Activated CD8-positive, alpha-beta T cell treated with anti-CD3 and anti-CD28 coated beads for 36 hours (primary cell): Measurements from ENCODE around the gene CRYGN. TPM values are rescaled to one million over a fixed set of nuclear protein-coding genes. Genes with fewer than 3 reads are reported as not detected.

ENCODE experiments used
- ATAC-seq: fragments of 200-7000 bp; cut with Tn5 transposase; one replicate; pipeline ENCODE4 v1.10.0; 2021; ENCODE audit warnings: mild to moderate bottlenecking, moderate library complexity
- CTCF ChIA-PET: fragments of 350-600 bp; sonication (Branson Sonifier 250); formaldehyde crosslinking; loops from one replicate; lab custom pipeline; 2021; ENCODE audit warnings: antibody characterized with exemption; lab: Charles Lee
- POLR2A ChIA-PET: fragments of 350-600 bp; sonication (Branson Sonifier 250); formaldehyde crosslinking; loops from one replicate; lab custom pipeline; 2021; ENCODE audit warnings: antibody characterized with exemption; lab: Charles Lee
- DNase-seq: peaks from one replicate; pipeline ENCODE4 v3.0.0-alpha.2; 2020
- H3K27ac Mint-ChIP-seq: one replicate; pipeline ENCODE4 v1.8.0; 2021; ENCODE audit warnings: mild to moderate bottlenecking, mixed read lengths
- H3K27me3 Mint-ChIP-seq: one replicate; pipeline ENCODE4 v1.8.0; 2021; ENCODE audit warnings: mixed read lengths
- H3K36me3 Mint-ChIP-seq: one replicate; pipeline ENCODE4 v1.8.0; 2021; ENCODE audit warnings: low read depth, mixed read lengths
- H3K4me1 Mint-ChIP-seq: one replicate; pipeline ENCODE4 v1.8.0; 2021; ENCODE audit warnings: low read depth, mixed read lengths
- H3K4me3 Mint-ChIP-seq: one replicate; pipeline ENCODE4 v1.8.0; 2021; ENCODE audit warnings: mild to moderate bottlenecking, moderate library complexity, mixed read lengths
- H3K9me3 Mint-ChIP-seq: one replicate; pipeline ENCODE4 v1.8.0; 2021; ENCODE audit warnings: mixed read lengths
- CTCF ChIP-seq: fragments of 200-600 bp; IDR thresholded peaks from one replicate; pipeline ENCODE4 v1.8.0; 2022; ENCODE audit warnings: antibody characterized with exemption, mild to moderate bottlenecking
- intact Hi-C: fragments of 100-400 bp; cut with micrococcal nuclease; formaldehyde crosslinking; loops from one replicate; pipeline ENCODE4 v1.10.0; 2022
- microRNA-seq: library from miRNA; unstranded; fragments of <30 nt; microRNA quantifications from one replicate; pipeline ENCODE4 v1.2.0, GENCODE V29; 2022; ENCODE audit warnings: borderline microRNAs expressed, borderline replicate concordance
- total RNA-seq, 2 experiments: library from RNA; stranded (reverse); gene quantifications; one replicate each; pipeline ENCODE4 v1.2.3, GENCODE V29; 2021

CRYGN gene
- total RNA-seq, 2 experiments from 2014 or later: 0.16 to 0.90 TPM

GRCh38 chr7:151380199-151381097 lies 59.5 kb downstream of the CRYGN start:
- no peaks in the 10 kb centered on the region for H3K9me3 Mint-ChIP-seq
- intact Hi-C loops: no loop called here
- peaks cover 21% of the 10 kb centered on the region for H3K27me3 Mint-ChIP-seq
- no peak overlapping the region for H3K27ac Mint-ChIP-seq
- peaks cover 12% of the 10 kb centered on the region for H3K4me1 Mint-ChIP-seq
- ChIA-PET POLR2A (interaction anchor here (0.6 to 1.6 kb wide), 4 partner anchors 9 to 402 kb away, joined by 3 to 4 read pairs (median 4); no protein-coding TSS in a partner anchor), CTCF (interaction anchor here (0.7 to 4.6 kb wide), 4 partner anchors 13 to 68 kb away, joined by 3 to 22 read pairs (median 4); no protein-coding TSS in a partner anchor)
- peak; percentile 10 for DNase-seq
- H3K36me3 Mint-ChIP-seq: no peaks in the 10 kb centered on the region
- TF ChIP-seq CTCF: no peak
- no peak overlapping the region for H3K4me3 Mint-ChIP-seq
- no peak for ATAC-seq

DNA sequence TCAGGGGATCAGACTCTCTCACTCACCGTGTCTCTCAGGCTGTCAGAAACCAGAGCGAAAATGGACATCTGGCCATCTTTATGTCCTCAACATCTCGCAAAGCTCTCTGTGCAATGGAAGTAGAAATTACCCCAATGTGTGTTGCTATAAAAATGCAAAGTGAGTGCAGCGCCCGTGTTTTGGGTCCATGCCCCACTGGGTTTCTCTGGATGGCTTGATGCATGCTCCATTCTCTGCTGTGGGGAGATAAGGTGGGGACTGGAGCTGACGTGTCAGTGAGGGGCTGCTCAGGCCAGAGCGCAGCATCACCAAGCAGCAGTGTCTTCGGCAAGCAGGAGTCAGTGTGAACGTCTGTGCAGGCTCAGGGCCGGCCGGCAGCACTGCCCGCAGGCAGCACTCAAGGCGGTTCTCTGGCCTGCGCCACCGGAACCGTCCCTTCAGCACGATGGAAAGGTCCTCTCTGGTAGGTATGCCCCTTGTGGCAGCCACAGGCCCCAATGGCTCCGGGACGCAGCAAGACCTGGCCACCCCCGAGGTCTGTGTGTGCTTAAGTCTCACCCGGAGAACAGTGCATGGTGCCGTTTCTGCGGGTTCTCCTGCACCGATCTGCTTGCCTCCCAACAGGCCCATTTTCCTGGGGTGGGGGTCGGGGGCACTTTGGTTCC lies 60.3 kb downstream of the CRYGN start:
- Mint-ChIP-seq H3K27me3 (peaks cover 20% of the 10 kb centered on the region), H3K36me3 (no peaks in the 10 kb centered on the region), H3K27ac (no peak overlapping the region), H3K4me3 (no peak overlapping the region), H3K9me3 (no peaks in the 10 kb centered on the region), H3K4me1 (peaks cover 12% of the 10 kb centered on the region)
- intact Hi-C loops: no loop called here
- POLR2A ChIA-PET: interaction anchor here (1.0 to 1.6 kb wide), 2 partner anchors 8 to 57 kb away, joined by 3 to 4 read pairs; no protein-coding TSS in a partner anchor
- CTCF ChIA-PET: interaction anchor here (1.4 kb wide), 1 partner anchor 65 kb away, joined by 4 read pairs; no protein-coding TSS in a partner anchor
- DNase-seq (no peak), ATAC-seq (no peak)
- TF ChIP-seq CTCF: no peak

GRCh38 chr7:151379193-151379520 lies 60.8 kb downstream of the CRYGN start:
- H3K4me1 Mint-ChIP-seq: peaks cover 12% of the 10 kb centered on the region
- intact Hi-C loops: no loop called here
- no peaks in the 10 kb centered on the region for H3K9me3 Mint-ChIP-seq
- ATAC-seq (no peak), DNase-seq (no peak)
- ChIA-PET POLR2A (no interaction called here), CTCF (interaction anchor here (2.9 kb wide), 1 partner anchor 69 kb away, joined by 16 read pairs; no protein-coding TSS in a partner anchor)
- no peak overlapping the region for H3K27ac Mint-ChIP-seq
- H3K27me3 Mint-ChIP-seq: peaks cover 15% of the 10 kb centered on the region
- H3K36me3 Mint-ChIP-seq: no peaks in the 10 kb centered on the region
- TF ChIP-seq CTCF: no peak
- H3K4me3 Mint-ChIP-seq: no peak overlapping the region

Small RNA genes within 50 kb of the gene (microRNA-seq; reads per million reads assigned to microRNA genes)
- not detected for gene MIR3907

Other genes starting within 250 kb of the CRYGN start
- gene H2BK1, start 229.7 kb downstream of the CRYGN start, total RNA-seq: not detected
- gene ABCF2, start 212.9 kb downstream of the CRYGN start, total RNA-seq: 10 to 100 TPM; 48.1 to 56.2 TPM
- 10 to 100 TPM; 23.7 to 27.3 TPM for gene CHPF2, start 207.7 kb downstream of the CRYGN start, total RNA-seq
- 1 to 10 TPM; 8.2 to 8.9 TPM for gene SMARCD3, start 191.4 kb downstream of the CRYGN start, total RNA-seq
- 10 to 100 TPM; 41.0 to 42.5 TPM for gene NUB1, start 98.3 kb downstream of the CRYGN start, total RNA-seq
- under 1 TPM; 0.25 TPM for gene WDR86, start 30.1 kb downstream of the CRYGN start, total RNA-seq
- gene RHEB, start 79.8 kb upstream of the CRYGN start, total RNA-seq: 10 to 100 TPM; 42.0 to 42.6 TPM